NCI-H1105 treated with DMSO at 0.1 percent for 48 hours (cell line): ENCODE results near the gene BTBD1.
A peak's percentile ranks its signal among the peaks of the same experiment; 100 is the strongest.

ENCODE experiments used
- DNase-seq: peaks from one replicate; lab custom pipeline; 2025; lab: John Stamatoyannopoulos, UW

Gene BTBD1

DNA sequence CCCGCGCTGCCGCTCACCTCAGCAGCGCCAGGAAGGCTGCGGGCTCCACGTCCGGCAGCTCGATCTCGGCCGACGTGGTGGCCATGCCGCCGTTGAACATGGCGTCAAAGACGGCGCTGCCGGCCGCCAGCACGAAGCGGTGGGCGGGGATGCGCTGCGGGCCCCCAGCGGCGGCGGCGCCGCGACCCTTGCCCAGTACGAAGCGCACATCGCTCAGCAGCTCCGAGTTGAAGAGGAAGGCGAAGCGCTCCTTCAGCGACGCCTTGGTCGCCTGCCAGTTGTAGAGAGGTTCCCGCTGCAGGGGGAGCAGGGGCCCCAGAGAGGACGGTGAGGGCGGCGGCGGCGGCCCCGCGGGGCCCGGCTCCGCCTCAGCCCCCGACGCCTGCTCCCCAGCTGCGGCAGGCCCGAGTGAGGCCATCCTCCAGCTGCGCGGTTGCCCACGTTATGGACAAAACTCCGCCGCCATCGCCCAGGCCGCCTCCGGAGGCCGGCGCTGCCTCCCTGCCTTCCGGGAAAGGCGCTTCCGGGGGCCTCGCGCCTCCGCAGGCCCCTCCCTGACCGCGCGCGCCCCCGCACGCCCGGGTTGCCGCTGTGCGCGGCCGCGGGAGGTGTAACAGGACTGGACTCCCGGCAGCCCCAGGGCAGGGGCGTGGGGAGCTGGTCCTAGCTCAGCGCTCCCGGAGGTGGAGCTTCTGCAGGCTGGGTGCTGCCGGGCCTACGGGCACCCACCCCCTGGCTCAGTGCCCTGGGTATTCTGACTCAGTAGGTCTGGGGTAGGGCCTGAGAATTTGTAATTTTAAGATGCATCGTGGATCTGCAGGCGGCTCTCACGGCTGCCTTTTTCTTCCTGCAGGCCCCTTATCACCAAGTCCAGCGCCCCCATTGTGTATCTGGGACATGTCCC, at the start of gene BTBD1:
Gene BTBD1 (minus strand): TSS at position 519 of the 904 bp plus-strand sequence. CDS start 101 bp downstream, at position 418.
- DNase-seq = peak; percentile 67

DNA sequence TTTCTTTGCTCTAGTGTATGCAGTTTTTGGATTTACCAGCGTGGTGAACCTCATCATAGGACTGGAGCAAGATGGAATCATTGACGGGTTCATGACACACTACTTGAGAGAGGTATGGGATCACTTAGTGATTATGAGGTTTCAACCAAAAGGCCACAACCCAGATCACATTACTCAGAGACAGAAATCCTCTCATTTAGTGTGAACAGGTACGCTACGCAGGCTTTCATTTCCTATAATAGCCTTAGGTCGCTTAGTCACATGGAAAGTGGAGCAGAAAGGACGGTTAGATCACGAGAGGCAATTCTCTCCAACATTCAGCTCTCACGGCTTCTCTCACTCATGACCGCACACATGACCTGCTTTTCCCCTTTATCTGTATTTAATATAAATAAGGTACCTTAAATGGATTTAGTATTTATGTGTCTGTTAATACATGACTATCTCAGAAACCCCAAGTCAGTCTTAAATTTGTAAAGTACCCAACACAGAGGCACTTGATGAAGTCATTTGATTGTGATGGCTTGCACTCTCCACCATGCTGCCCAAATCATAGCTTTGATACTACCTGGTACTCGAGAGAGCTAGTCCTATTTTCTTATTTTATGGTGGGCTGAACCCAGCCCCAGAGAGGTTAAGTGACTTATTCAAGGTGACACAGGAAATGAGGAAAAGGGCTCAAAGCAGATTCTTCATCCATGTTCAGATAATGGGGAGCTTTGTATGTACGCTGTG, 48.9 kb upstream of the BTBD1 start:
- no peak for DNase-seq

DNA sequence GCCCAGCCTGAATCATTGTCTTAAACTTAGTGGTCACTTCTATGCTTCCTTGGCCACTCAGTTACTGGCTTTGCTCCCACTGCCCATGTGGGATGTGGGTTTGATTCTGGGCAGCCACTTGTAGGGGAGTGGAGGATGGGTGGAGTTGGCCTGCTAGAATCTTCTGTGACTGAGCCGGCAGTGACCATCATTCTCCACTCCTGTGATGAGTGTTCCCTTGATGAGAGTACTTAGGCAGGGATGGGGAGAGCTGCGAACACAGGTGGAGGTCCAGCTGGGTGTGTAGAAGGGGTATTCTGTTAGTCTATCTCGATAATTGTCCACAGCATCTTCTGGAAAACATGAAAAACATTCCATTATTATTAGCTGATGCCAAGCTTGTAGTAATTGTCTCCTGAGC, 48.4 kb upstream of the BTBD1 start:
- DNase-seq = no peak

DNA sequence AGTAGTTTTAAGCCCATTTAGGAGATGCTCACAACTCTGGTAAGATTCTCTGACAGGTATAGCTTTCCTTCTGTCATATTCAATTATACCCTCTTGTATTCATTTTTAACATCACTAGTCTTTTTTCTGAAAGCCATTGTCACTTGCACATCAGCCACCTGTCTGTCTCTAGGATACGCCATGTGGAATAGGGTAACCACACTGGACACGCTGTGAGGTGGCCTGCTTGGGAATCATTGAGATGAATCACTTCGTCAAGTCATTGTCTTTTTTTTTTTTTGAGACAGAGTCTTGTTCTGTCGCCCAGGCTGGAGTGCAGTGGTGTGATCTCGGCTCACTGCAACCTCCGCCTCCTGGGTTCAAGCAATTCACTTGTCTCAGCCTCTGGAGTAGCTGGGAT, 47.8 kb upstream of the BTBD1 start:
- no peak for DNase-seq

DNA sequence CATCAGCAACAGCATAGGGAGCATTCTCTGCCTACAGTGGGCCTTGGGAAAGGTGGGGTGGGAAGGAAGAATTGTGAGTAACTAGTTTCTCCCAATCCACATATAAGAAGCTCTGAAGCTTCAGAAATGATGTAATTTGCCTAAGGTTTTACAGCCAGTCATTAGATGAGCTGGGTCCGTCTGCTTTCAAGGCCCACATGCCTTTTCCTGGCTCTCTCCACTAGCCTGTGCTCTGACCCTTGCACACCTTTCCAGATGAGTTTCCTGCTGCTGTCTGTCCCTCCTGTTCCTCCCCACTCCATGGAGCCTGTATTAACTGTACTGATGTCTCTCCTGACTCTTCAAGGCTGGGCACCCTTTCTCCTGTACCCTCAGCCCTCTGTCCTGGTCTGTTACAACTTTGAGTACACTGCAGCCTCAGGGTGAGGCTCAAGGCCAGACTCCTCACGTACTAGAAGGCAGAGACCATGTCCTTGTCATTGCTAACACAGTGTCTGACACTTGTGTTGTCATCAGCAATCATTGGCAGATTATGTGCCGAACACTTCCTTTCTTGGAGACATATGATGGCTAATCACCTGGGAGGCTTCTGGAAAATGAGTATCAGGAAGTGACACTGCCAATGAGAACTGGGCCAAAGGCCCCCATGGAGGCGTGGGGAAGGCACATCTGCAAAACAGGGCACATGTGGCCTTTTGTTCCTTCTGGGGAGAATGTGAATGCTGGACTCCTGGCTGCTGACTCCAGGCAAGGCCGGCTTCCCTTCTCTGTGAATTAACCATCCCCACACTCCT, 47.0 kb upstream of the BTBD1 start:
- DNase-seq = no peak

DNA sequence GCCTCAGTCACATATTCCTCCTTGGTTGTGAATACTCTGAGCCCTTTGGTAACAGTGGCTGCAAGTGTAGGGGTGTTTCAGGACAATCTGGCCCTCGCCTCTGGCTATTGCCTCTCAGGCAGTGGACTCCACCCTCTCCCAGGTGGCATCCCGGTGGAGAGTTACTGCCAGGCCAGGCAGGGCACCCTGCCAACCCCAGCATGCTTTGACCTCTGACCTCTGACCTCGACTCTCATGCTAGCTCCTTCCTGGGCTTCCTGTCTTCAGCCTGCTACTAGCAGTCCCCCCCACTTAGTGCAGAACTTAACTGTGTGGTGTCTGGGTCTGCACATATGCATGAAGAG, 45.9 kb upstream of the BTBD1 start:
- no peak for DNase-seq

DNA sequence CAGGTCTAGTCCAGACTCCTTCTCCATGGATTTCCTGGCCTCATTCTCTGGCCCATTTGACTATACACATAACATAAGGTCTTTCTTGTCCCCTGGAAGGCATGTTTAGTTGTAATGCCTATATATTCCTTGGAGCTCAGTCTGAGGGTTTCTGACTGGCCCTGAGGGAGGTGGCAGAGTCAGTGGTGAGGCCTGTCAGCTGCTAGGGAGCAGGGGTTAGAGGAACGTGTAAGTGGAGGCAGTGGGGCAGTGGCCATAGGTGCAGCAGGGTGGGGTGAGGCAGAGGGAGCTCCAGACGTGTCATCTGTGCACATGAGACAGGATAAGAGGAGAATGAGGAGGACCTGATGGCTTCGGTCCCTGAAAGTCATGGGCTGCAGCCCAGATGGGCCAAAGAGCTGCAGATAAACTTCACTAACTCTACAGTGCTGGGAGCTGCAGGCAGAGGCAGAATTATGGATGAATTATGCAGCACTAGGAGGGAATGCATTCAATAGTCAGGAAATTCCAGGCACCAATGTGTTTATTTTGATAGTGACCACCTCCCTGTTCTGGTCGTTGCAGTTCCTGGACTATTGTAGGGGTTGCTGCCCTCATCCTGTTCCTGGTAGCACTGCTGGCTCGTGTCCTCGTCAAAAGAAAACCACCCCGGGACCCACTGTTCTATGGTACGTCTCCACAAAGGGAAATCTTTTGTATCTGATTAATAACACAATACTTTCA, 45.3 kb upstream of the BTBD1 start:
- DNase-seq = no peak

DNA sequence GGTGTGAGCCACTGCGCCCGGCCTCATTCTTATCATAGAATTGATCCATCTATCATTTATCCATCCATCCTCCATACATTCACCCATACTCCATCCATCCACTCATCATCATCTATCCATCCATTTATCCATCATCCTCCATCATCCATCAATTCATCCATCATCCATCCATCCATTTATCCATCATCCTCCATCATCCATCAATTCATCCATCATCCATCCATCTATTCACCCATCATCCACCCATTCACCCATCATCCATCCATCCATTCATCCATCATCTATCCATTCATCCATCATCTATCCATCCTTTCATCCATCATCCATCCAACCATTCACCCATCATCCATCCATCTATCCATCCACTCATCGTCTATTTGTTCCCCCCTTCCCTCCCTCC, 44.1 kb upstream of the BTBD1 start:
- no peak for DNase-seq

DNA sequence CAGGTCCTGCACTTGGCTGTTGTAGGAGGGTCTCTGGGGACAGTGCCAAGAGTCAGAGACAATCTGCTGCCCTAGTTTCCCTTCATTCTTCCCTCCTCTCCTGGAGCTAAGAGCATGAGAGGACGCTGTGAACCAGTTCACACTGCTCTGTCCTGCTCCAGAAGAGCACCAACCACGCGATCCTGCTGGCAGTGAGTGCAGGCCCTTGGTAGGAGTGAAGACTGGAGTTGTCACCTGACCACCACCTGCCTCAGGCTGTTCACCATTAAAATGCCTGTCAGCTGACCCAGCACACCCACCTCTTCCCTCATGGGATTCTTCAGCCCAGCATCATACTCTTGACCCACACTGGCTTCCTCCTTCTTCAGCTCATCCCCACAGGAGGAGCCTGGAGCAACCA, 43.3 kb upstream of the BTBD1 start:
- DNase-seq = no peak

DNA sequence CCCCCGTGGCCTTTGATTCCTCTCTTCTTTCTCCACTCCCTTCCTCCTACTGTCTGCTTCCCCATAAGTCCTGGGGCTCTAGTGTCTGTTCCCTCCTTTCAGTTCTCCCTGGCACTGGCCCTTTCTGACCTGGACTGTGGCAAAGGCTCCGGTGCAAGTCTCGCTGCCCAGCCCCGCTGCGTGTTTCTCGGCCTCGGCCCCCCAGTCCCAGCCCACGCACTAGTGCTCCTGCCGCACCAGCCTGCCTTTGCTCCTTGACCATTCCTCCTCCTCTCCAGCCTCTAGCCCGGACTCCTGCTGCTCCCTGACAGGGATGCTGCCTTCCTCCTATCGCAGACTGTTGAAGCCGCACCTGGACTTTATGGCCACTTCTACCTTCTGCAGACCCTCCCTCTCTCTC, 42.5 kb upstream of the BTBD1 start:
- DNase-seq = no peak

DNA sequence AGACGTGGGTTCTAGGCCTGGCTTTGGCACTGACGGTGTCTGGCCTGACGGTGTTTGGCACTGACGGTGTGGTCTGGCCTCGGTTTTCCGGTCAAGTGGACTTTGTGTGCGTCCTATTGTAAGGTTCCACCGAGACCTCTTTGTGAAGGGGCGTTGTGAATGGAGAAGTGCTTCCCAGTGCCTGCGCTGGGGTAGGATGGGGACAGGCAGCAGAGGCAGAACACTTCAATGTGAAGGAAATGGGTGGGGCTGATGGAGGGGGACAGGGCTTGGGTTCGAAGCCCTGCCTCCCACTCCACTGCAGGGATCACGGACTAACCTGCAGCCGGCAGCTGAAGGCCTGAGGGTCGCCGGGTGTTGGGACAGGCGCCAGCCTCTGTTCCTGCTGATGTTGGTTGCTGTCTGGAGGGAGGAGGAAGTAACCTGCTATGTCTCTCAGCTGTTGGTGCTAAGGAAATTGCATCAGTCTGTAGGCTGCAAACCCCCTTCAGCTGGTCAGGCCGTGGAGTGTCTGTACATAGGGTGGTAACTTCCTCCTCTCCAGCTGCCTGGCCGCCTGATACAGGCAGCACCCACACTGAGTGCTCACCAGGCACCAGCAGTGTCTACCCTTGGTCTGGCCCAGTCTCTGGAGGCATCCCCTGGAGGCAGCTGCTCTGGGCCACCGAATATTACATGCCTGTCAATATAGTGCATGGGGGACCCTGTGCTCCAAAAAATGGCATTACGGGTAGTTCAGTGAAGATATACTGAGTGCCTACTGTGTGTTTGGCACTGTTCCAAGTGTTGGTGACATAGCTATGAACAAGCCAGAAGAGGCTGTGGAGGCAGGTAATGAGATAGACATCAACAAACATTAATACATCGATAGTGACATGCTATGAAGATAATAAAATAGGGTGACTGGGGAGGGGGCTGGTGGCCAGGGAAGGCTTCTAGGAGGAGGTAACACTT, 41.5 kb upstream of the BTBD1 start:
- DNase-seq = no peak

DNA sequence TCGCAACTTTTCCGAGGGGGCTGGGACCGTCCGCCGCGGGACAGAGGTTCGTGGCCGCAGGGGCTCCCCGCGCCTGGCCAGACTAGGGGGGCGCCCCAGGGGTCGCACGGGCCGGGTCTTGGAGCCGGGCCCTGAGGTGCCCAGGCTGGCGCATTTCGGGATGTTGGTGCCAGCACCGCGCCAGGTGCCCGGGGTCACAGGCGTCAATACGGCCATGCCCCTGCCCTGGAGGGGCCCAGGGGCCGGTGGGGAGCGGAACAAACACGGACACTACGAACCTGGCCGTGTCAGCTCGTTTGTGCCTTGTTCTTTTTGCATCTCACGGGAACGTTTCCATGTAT, 40.8 kb upstream of the BTBD1 start:
- DNase-seq = no peak

DNA sequence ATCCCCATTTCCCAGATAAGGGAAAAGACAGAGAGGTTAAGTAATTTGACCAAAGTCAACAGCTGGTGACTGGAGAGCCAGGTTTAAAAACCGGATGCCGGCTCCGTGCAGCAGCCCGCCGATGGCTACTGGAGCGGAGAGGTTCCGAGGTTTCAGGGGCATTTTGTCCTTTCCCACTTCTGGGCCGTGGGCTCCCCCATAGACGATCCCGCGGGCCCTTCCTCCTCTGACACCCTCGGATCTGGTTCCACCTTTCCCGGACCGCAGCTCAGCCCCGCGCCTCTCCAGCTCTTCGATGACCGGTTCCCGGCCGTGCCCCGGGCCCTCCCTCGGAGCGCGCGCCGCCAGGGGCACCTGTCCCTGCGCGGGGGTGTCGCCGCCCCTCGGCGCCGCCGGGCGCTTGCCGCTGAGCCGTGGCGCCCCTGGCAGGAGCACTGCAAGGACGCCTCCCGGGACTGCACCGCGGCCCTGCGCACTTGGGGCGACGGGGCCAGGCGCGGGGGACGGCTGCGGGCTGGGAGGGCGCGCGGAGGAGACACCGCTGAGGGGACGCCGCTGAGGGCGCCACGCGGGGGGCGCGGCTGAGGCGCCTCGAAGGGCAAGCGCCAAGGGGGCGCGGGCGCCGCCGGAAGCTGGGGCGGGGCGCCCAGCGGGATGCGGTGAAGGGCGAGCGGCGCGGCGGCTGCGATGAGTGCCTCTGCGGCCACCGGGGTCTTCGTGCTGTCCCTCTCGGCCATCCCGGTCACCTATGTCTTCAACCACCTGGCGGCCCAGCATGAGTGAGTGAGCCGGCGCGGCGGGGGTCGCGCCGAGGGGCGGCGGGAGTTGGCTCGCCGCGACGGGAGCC, 40.2 kb upstream of the BTBD1 start, which contains the start of gene TM6SF1:
Gene TM6SF1 (plus strand): TSS at position 652 of the 847 bp plus-strand sequence. CDS start 36 bp downstream, at position 688.
- DNase-seq = peak; percentile 3

DNA sequence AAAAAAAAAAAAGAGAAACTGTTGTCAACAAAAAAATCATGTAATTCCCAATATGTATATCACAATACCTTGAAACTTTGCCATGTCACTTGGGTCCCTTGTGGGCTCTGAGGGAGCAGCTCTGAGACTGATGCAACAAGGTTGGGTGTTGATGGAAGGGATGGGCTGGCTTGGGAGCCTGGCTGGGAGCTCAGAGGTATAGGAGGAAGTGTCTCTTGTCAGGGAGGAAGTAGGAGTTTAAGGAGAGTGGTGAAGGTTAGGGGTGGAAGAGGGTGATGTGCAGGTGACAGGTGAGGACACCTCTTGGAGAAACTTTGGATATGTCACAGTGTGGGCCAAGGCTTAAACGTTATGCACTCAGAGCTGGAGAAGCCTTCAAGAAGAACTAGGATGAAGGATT, 38.4 kb upstream of the BTBD1 start:
- no peak for DNase-seq

DNA sequence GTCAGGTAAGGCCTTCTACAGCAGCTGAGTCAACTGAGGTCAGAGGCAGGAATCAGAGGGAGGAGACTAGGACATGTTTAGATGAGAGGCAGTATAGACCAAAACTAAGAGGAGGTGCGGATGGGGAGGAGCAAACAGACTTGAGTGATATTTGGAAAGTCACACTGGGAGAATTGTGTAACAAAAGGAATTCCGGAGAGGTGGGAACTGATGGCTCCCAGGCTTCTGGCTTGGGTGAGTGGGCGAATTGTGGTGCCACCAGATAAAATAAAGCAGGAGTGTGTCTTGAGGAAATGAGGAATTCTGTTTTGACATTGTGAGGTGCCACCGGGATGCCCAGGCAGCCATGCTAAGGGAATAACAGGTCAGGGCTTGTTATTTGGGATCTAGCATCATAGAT, 37.1 kb upstream of the BTBD1 start:
- DNase-seq = no peak

DNA sequence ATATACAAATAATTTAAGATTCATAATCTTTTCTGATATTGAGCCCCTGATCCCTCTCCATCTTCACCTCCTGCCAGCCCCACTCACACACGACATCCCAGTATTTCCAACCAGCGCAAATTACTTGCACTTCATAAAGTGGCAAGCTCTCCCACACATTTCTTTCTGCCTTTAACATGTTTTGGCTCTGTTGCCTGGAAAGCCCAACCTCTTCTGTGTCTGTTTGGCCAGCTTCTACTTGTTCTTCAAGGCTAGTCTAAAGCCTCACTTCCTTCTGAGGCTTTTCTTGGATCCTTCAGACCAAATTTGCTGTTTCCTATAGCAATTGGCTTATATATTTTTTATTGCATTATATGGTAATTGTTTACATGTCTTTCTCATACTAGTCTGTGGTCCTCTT, 35.3 kb upstream of the BTBD1 start:
- DNase-seq = no peak

DNA sequence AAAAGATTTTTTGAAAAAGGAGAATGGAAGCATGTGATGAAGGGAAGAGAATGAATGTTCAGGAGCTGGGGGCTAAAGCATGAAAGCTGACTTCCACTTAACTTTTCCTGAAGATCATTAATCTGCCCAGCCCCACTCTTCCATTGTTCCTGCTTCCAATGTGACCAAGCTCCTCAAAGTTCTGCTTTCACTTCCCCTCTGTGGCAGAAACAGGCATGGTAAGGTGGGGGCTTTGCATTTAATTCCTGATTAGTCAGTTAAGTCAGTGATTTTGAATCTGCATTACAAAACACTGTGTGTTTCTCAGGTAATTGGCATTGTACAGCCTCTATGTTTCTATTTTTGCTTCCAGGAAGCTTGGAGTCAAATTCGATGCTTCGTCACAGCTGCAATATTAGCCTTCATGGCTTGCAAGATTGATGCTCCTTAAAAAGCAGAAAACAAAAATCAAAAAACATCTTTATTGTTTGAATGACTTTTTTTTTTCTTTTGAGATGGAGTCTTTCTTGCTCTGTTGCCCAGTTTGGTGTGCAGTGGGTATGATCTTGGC, 33.1 kb upstream of the BTBD1 start:
- DNase-seq = no peak

DNA sequence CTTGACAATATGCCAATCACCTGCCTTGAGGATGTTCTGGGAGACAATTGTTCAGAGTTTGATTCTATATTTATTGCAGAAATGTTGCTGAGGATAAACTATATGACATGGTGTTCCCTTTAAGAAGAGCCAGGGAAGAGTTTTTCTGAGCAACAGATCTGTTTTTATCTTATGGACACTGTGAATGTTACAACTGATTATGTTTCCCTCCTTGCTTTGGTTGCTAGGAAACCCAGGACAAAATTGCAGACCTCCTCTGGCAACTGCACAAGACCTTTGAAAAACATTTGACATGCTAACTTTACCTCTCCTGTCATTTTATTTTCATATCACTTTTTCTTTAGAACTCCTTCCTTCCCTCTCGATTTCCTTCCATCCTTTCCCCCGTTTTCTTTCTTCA, 32.2 kb upstream of the BTBD1 start:
- no peak for DNase-seq

DNA sequence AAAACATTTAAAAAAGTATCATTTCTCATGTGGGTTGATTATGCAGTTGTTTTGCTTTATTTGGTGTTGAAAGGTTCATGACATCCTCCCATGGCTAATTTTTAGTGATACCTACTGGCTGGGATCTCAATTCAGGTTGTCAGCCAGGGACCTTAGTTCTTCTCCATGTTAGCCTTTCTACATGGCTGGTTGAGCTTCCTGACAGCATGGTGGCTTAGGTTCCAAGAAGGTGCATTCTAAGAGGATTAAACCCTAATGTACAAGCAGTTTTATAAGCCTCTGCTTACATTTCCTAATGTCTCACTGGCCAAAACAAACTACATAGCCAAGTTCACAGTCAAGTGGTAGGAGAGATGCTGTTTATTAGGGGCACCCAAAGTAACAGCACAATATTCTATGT, 31.0 kb upstream of the BTBD1 start:
- no peak for DNase-seq

DNA sequence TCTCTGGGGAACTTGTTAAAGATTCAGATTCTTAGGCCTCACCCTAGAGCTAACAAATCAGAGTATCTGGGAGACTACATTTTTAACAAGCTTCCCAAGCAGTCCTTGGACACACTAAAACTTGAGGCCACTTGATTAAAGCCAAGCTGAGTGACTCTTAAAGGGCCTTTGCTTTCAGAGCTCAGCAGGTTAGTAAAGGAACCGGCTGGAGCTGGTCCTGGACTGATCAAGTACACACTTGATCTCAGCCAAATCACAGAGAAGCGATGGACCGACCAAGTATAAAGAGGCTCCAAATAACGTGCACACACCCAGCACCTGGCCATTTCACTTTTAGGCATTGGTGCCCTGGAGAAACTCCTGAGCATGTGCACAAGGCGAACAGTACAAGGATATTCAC, 27.5 kb upstream of the BTBD1 start:
- no peak for DNase-seq
